Lower lobe of right lung (tissue), 2 donors: ENCODE data around the gene PELI2. TPM values are rescaled to one million over a fixed set of nuclear protein-coding genes. Genes with fewer than 3 reads are reported as not detected.
A peak's percentile ranks its signal among the peaks of the same experiment; 100 is the strongest.

Experiments used
- ATAC-seq, 2 donors: fragments of 200-7000 bp; cut with Tn5 transposase; one replicate each; pipeline ENCODE4 v1.9.1; 2020 to 2022; ENCODE audit warnings: mild to moderate bottlenecking in 2 of 2, moderate library complexity in 2 of 2
- DNase-seq: peaks from one replicate; pipeline ENCODE4 v3.0.0-alpha.2; 2020
- H3K27ac ChIP-seq: fragments of 200-600 bp; one replicate; pipeline ENCODE4 v1.8.0; 2022
- H3K27me3 ChIP-seq: fragments of 200-600 bp; one replicate; pipeline ENCODE4 v1.8.0; 2022; ENCODE audit warnings: low read depth
- H3K36me3 ChIP-seq: fragments of 200-600 bp; one replicate; pipeline ENCODE4 v1.8.0; 2022; ENCODE audit warnings: mild to moderate bottlenecking
- H3K4me1 ChIP-seq: fragments of 200-600 bp; one replicate; pipeline ENCODE4 v1.8.0; 2022
- H3K4me3 ChIP-seq: fragments of 200-600 bp; one replicate; pipeline ENCODE4 v1.8.0; 2022; ENCODE audit warnings: mild to moderate bottlenecking
- H3K9me3 ChIP-seq: fragments of 200-600 bp; one replicate; pipeline ENCODE4 v1.8.0; 2022
- CTCF ChIP-seq: fragments of 200-600 bp; IDR thresholded peaks from one replicate; pipeline ENCODE4 v1.8.0; 2022; ENCODE audit warnings: antibody characterized with exemption, mild to moderate bottlenecking
- intact Hi-C: fragments of 100-400 bp; cut with DNase I; formaldehyde crosslinking; loops from one replicate; pipeline ENCODE4 v1.11.0; 2022
- total RNA-seq: library from RNA; stranded (reverse); fragmentation: NEBNext Ultra II Directional; extraction: Animal tissue kit (Norgen Biotek cat#: 25700); gene quantifications from one replicate; pipeline ENCODE4 v1.2.1, GENCODE V29; 2021
- donor health status: DM: no; HTN: yes; CAD: no; lungs with severe emphysema.

The PELI2 gene
- total RNA-seq, 1 donor from 2014 or later: 22.2 TPM

DNA sequence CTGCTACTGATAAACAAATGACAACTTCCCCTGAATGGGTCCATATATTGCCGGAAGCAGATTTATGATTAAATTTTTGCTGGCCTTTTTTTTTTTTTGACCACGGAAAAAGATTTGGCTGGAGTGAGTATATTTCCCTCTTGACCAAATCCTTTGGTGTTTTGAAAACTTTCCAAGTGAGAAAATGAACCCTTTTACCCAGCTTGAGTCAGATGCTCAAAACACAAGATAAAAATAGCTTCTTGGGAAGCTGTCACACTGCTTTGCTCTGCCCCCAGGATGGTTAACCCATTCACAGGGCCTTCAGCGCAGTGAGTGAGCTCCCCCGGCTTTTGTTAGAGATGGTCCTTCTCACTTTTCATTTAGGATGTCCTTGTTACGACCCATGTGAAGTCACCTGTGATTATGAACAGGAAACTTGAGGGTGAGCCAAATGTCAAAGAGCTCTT lies 224.3 kb downstream of the PELI2 start:
- TF ChIP-seq CTCF: no peak
- H3K36me3 ChIP-seq: no peaks in the 10 kb centered on the region
- no peak for ATAC-seq
- H3K9me3 ChIP-seq: no peaks in the 10 kb centered on the region
- H3K27ac ChIP-seq: peak overlapping the region; percentile 5
- DNase-seq: no peak
- intact Hi-C loops: no loop called here
- no peaks in the 10 kb centered on the region for H3K27me3 ChIP-seq
- H3K4me3 ChIP-seq: no peak overlapping the region
- H3K4me1 ChIP-seq: peaks cover 35% of the 10 kb centered on the region

- no peak for DNase-seq
- intact Hi-C loops: no loop called here
- ATAC-seq: no peak
These were observed 231.7 kb downstream of the PELI2 start for GRCh38 chr14:56349960-56350359.

More at GRCh38 chr14:56349960-56350359, 231.7 kb downstream of the PELI2 start:
- no peaks in the 10 kb centered on the region for H3K27me3 ChIP-seq
- H3K9me3 ChIP-seq: peaks cover 6% of the 10 kb centered on the region
- TF ChIP-seq CTCF: no peak
- no peak overlapping the region for H3K4me3 ChIP-seq
- H3K36me3 ChIP-seq: no peaks in the 10 kb centered on the region
- H3K4me1 ChIP-seq: no peaks in the 10 kb centered on the region
- no peak overlapping the region for H3K27ac ChIP-seq
